Mesenchymal stem cell (in vitro differentiated cells and primary cell): ENCODE results near the gene SAP130.

Experiments
- DNase-seq: peaks from one replicate; pipeline ENCODE4 v3.0.0-alpha.2; 2013
- H2AFZ ChIP-seq: one replicate; pipeline ENCODE4 v1.6.1; 2013; ENCODE audit warnings: low read depth, mild to moderate bottlenecking, control low read depth, inconsistent platforms, low read length, moderate library complexity
- H2AK5ac ChIP-seq: 2 replicates; pipeline ENCODE4 v1.6.1; 2013; ENCODE audit warnings: low read length, moderate library complexity, mild to moderate bottlenecking, inconsistent platforms; ENCODE audit not compliant: severe bottlenecking
- H2BK120ac ChIP-seq: one replicate; pipeline ENCODE4 v1.6.1; 2013; ENCODE audit warnings: low read depth, mild to moderate bottlenecking, inconsistent platforms, low read length, moderate library complexity
- H2BK12ac ChIP-seq, 2 experiments: one replicate each; pipeline ENCODE4 v1.6.1; 2013; ENCODE audit warnings: inconsistent platforms in 2 of 2, low read length in 2 of 2, mild to moderate bottlenecking in 2 of 2, moderate library complexity in 2 of 2, control low read depth in 1 of 2
- H2BK15ac ChIP-seq: one replicate; pipeline ENCODE4 v1.6.1; 2013; ENCODE audit warnings: mild to moderate bottlenecking, low read depth, inconsistent platforms; ENCODE audit not compliant: poor library complexity, severe bottlenecking
- H2BK5ac ChIP-seq: 2 replicates; pipeline ENCODE4 v1.6.1; 2013; ENCODE audit warnings: low read depth, mild to moderate bottlenecking, low read length, control low read depth, inconsistent platforms; ENCODE audit not compliant: poor library complexity, severe bottlenecking
- H3K14ac ChIP-seq, 2 experiments: one replicate each; pipeline ENCODE4 v1.6.1; 2013; ENCODE audit warnings: inconsistent platforms in 2 of 2, low read length in 2 of 2, control low read depth in 1 of 2, mild to moderate bottlenecking in 1 of 2, moderate library complexity in 1 of 2
- H3K18ac ChIP-seq, 2 experiments: one replicate each; pipeline ENCODE4 v1.6.1; 2013; ENCODE audit warnings: inconsistent platforms in 2 of 2, low read length in 2 of 2, control low read depth in 1 of 2, low read depth in 1 of 2, mild to moderate bottlenecking in 1 of 2
- H3K23ac ChIP-seq, 2 experiments: one replicate each; pipeline ENCODE4 v1.6.1; 2013; ENCODE audit warnings: inconsistent platforms in 2 of 2, low read length in 2 of 2, mild to moderate bottlenecking in 2 of 2, moderate library complexity in 2 of 2, control low read depth in 1 of 2
- H3K27ac ChIP-seq: 2 replicates; pipeline ENCODE4 v1.5.1; 2013; ENCODE audit warnings: mild to moderate bottlenecking, moderate library complexity, low read length, control low read depth, inconsistent platforms; ENCODE audit not compliant: poor library complexity, severe bottlenecking
- H3K27me3 ChIP-seq, 2 experiments: 2 replicates each; pipeline versions ENCODE4 v1.6.1 to v1.7.0; 2013; ENCODE audit warnings: low read length in 2 of 2, mild to moderate bottlenecking in 2 of 2, moderate library complexity in 2 of 2, control low read depth in 1 of 2, inconsistent platforms in 1 of 2; ENCODE audit not compliant: control insufficient read depth in 1 of 2, insufficient read depth in 1 of 2
- H3K36me3 ChIP-seq, 2 experiments: 2 replicates each; pipeline versions ENCODE4 v1.6.1 to v1.7.0; 2013; ENCODE audit warnings: low read length in 2 of 2, control low read depth in 1 of 2, inconsistent platforms in 1 of 2, low read depth in 1 of 2, mild to moderate bottlenecking in 1 of 2; ENCODE audit not compliant: insufficient read depth in 2 of 2, control insufficient read depth in 1 of 2
- H3K4ac ChIP-seq, 2 experiments: one replicate each; pipeline ENCODE4 v1.6.1; 2013; ENCODE audit warnings: inconsistent platforms in 2 of 2, low read length in 2 of 2, mild to moderate bottlenecking in 2 of 2, moderate library complexity in 2 of 2, control low read depth in 1 of 2, low read depth in 1 of 2
- H3K4me1 ChIP-seq: 2 replicates; pipeline ENCODE4 v1.6.1; 2013; ENCODE audit warnings: low read depth, low read length, control low read depth; ENCODE audit not compliant: control insufficient read depth, insufficient read depth
- H3K4me2 ChIP-seq: 2 replicates; pipeline ENCODE4 v1.6.1; 2013; ENCODE audit warnings: low read length, mild to moderate bottlenecking, inconsistent platforms; ENCODE audit not compliant: poor library complexity, severe bottlenecking
- H3K4me3 ChIP-seq, 2 experiments: 2 replicates each; pipeline versions ENCODE4 v1.5.1 to v1.7.0; 2013; ENCODE audit warnings: low read length in 2 of 2, mild to moderate bottlenecking in 2 of 2, control low read depth in 1 of 2, low read depth in 1 of 2; ENCODE audit not compliant: insufficient read depth in 1 of 2
- H3K79me1 ChIP-seq: replicated peaks from 2 replicates; pipeline ENCODE4 v1.6.1; 2013; ENCODE audit warnings: mild to moderate bottlenecking, control low read depth, low read length, inconsistent platforms; ENCODE audit not compliant: poor library complexity, severe bottlenecking
- H3K9ac ChIP-seq: 2 replicates; pipeline ENCODE4 v1.7.0; 2013; ENCODE audit warnings: mild to moderate bottlenecking, low read length, moderate library complexity
- H3K9me3 ChIP-seq: 2 replicates; pipeline ENCODE4 v1.7.0; 2013; ENCODE audit warnings: mild to moderate bottlenecking, low read length; ENCODE audit not compliant: control insufficient read depth
- H4K8ac ChIP-seq: one replicate; pipeline ENCODE4 v1.6.1; 2013; ENCODE audit warnings: inconsistent platforms, mild to moderate bottlenecking, low read length, moderate library complexity
- H4K91ac ChIP-seq: one replicate; pipeline ENCODE4 v1.6.1; 2013; ENCODE audit warnings: mild to moderate bottlenecking, low read length, inconsistent platforms
- WGBS: methylation state at CpG from one replicate; pipeline ENCODE4 v1.1.7; 2013; ENCODE audit warnings: mixed read lengths; 5-methylcytosine and 5-hydroxymethylcytosine counted together

The SAP130 gene

DNA sequence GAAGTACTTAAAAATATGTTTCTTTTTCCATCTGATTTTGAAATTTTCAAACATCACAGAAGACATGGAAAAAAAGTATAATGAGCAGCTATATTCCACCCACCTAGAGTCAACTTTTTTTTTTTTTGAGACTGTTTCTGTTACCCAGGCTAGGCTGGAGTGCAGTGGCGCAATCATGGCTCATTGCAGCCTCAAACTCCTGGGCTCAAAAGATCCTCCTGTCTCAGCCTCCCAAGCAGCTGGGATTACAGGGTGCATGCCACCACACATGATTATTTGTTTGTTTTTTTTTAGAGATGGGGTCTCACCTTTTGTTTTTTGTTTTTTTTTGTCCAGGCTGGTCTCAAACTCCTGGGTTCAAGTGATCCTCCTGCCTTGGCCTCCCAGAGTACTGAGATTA lies 36.5 kb upstream of the SAP130 start:
- H3K4me1 ChIP-seq: no peaks in the 10 kb centered on the region
- H4K91ac ChIP-seq: no peak overlapping the region
- no peak overlapping the region for H2BK15ac ChIP-seq
- DNase-seq: no peak
- no peak overlapping the region for H3K4me2 ChIP-seq
- no peaks in the 10 kb centered on the region for H3K79me1 ChIP-seq
- no peak overlapping the region for H2AK5ac ChIP-seq
- no peak overlapping the region for H3K18ac ChIP-seq
- no peak overlapping the region for H4K8ac ChIP-seq
- H3K9ac ChIP-seq: no peak overlapping the region
- no peak overlapping the region for H3K4me3 ChIP-seq
- H3K36me3 ChIP-seq: no peaks in the 10 kb centered on the region
- H2AFZ ChIP-seq: no peak overlapping the region
- H2BK120ac ChIP-seq: no peak overlapping the region
- H2BK12ac ChIP-seq: no peak overlapping the region
- WGBS: 100% methylated on average over 1 of the region's 1 CpG
- H3K4ac ChIP-seq: no peak overlapping the region
- H3K27ac ChIP-seq: no peak overlapping the region
- H3K23ac ChIP-seq: no peak overlapping the region
- no peak overlapping the region for H2BK5ac ChIP-seq
- peaks cover 3% of the 10 kb centered on the region in 2 experiments for H3K27me3 ChIP-seq
- H3K9me3 ChIP-seq: no peaks in the 10 kb centered on the region
- H3K14ac ChIP-seq: no peak overlapping the region

DNA sequence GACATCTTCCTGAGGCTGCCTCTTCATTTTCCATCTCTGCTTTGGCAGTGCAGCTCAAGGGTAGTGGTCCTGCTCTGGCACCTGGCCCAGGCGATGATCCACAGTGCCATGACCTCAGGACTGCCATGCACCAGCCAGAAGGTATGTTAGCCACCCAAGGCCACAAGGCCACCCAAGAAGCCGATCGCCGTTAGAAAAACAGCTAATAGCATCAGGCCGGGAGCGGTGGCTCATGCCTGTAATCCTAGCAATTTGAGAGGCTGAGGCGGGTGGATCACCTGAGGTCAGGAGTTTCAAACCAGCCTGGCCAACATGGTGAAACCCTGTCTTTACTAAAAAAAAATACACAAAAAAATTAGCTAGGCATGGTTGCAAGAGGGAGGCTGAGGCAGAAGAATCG lies 34.7 kb upstream of the SAP130 start:
- H3K4me3 ChIP-seq: no peak overlapping the region
- 79% methylated on average over 7 of the region's 8 CpGs for WGBS

DNA sequence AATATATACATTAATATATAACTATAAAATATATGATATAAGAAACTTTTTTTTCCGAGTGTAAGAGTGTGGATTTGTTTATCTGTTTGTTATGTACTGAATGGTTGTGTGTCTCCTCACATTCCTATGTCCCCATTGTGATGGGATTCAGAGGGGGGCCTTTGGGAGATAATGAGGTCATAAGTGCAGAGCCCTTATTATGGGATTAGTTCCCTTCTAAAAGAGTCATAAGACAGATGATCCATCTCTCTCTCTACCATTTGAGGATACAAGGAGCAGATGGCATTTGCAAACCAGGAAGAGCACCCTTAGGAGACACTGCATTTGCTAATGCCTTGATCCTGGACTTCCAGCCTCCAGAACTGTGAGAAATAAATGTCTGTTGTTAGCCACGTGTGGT lies 30.3 kb upstream of the SAP130 start:
- Histone ChIP-seq H2BK12ac (no peak overlapping the region), H3K23ac (no peak overlapping the region), H3K4ac (no peak overlapping the region), H4K91ac (no peak overlapping the region), H3K18ac (no peak overlapping the region), H3K9ac (no peak overlapping the region), H2BK15ac (no peak overlapping the region), H3K4me2 (no peak overlapping the region), H3K79me1 (no peaks in the 10 kb centered on the region), H3K36me3 (no peaks in the 10 kb centered on the region), H3K27ac (no peak overlapping the region), H2AK5ac (no peak overlapping the region), H3K4me1 (no peaks in the 10 kb centered on the region), H2BK120ac (no peak overlapping the region), H2BK5ac (no peak overlapping the region), H2AFZ (no peak overlapping the region), H3K4me3 (no peak overlapping the region), H3K27me3 (peaks cover 2 to 9% of the 10 kb centered on the region in 2 experiments), H3K9me3 (no peaks in the 10 kb centered on the region), H3K14ac (no peak overlapping the region), H4K8ac (no peak overlapping the region)
- DNase-seq: no peak
- 58% methylated on average over 2 of the region's 2 CpGs for WGBS

More for the DNA sequence above, 34.7 kb upstream of the SAP130 start:
- Histone ChIP-seq H3K36me3 (no peaks in the 10 kb centered on the region), H3K79me1 (no peaks in the 10 kb centered on the region), H2BK120ac (no peak overlapping the region), H3K9ac (no peak overlapping the region), H3K4me1 (no peaks in the 10 kb centered on the region), H3K23ac (no peak overlapping the region), H3K27ac (no peak overlapping the region), H2BK12ac (no peak overlapping the region), H3K4me2 (no peak overlapping the region), H3K14ac (no peak overlapping the region), H3K4ac (no peak overlapping the region), H3K9me3 (no peaks in the 10 kb centered on the region), H2AFZ (no peak overlapping the region), H4K8ac (no peak overlapping the region), H4K91ac (no peak overlapping the region), H2BK5ac (no peak overlapping the region), H2AK5ac (no peak overlapping the region), H3K27me3 (peaks cover 3% of the 10 kb centered on the region in 2 experiments), H2BK15ac (no peak overlapping the region), H3K18ac (no peak overlapping the region)
- DNase-seq: no peak

DNA sequence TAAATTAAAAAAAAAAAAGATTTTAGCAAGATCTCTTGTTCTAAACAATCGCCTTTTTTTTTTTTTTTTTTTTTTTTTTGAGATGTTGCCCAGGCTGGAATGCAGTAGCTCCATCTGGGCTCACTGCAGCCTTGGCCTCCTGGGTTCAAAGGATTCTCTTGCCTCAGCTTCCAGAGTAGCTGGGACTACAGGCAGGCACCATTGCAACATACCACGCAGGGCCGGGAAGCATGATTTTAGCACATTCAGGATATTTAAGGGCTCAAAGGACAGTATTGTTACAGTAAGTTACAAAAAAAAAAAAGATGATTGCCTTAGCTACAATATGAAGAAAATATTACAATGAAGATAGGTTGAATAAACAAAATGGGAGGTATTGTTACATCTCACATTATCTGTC lies 29.5 kb upstream of the SAP130 start:
- Histone ChIP-seq H2BK12ac (no peak overlapping the region), H3K4ac (no peak overlapping the region), H3K9me3 (no peaks in the 10 kb centered on the region), H3K4me1 (no peaks in the 10 kb centered on the region), H2BK120ac (no peak overlapping the region), H2BK15ac (no peak overlapping the region), H3K4me3 (no peak overlapping the region), H3K4me2 (no peak overlapping the region), H3K18ac (no peak overlapping the region), H2BK5ac (no peak overlapping the region), H3K36me3 (no peaks in the 10 kb centered on the region), H2AK5ac (no peak overlapping the region), H3K23ac (no peak overlapping the region), H3K9ac (no peak overlapping the region), H4K8ac (no peak overlapping the region), H3K79me1 (no peaks in the 10 kb centered on the region), H3K14ac (no peak overlapping the region), H3K27ac (no peak overlapping the region), H4K91ac (no peak overlapping the region), H2AFZ (no peak overlapping the region), H3K27me3 (peaks cover 0 to 9% of the 10 kb centered on the region in 2 experiments)
- 88% methylated on average over 1 of the region's 3 CpGs for WGBS
- no peak for DNase-seq
